ENCODE measurements around the gene TMC1.

DNA sequence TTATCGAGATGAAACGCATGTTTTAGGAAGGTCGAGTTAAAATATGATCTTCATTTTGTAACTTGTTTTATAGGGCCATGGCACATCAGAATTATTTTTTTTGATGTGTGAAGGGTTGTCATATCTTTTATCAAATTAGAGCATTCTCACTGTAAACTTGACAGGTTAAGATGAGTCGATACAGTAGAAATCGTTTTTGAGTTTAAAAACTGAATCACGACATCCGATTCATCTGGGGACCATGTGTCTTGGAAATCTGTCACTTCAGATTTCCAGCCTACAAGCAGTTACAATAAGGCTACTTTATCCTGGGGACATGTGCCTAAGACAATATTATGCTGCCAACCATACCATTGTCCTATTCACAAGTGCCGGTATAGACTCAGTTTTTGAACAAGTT lies 295.3 kb downstream of the TMC1 start:
- TF ChIP-seq POLR2A (IDR thresholded peaks at IDR 0.05) (no peak), CTCF (IDR thresholded peaks at IDR 0.05) (no peak)
